Ishikawa (cell line): ENCODE results near the gene TNFRSF8.

Source experiments
- EP300 ChIP-seq: IDR thresholded peaks from 2 replicates; pipeline ENCODE4 v1.6.1; 2012; ENCODE audit warnings: borderline replicate concordance
- RAD21 ChIP-seq: IDR thresholded peaks from 2 replicates; pipeline ENCODE4 v1.6.1; 2012; ENCODE audit warnings: low read depth

- TF ChIP-seq EP300 (no peak), RAD21 (no peak)
Observed at GRCh38 chr1:12176298-12177118, 113.4 kb downstream of the TNFRSF8 start.
